ENCODE measurements around the gene GLRX3. TPM values are rescaled to one million over a fixed set of nuclear protein-coding genes. Genes with fewer than 3 reads are reported as not detected.
A peak's percentile ranks its signal among the peaks of the same experiment; 100 is the strongest.

GLRX3 gene
- total RNA-seq, 5 donors from 2014 or later (not counting 1 experiment from before 2014, with no cell fraction given): 32.4 to 40.7 (median 35.4) TPM

DNA sequence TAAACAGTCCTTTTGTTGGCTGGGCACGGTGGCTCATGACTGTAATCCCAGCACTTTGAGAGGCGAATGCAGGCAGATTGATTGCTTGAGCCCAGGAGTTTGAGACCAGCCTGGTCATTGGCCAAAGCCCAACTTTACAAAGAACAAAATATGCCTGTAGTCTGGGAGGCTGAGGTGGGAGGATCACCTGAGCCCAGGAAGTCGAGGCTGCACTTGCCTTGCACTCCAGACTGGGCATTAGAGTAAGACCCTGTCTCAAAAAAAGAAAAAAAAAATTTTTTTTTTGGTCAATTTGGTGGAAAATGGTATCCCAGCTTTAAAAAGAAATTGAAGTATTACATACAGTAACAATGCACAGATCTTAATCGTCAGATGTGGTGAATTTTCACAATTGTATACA, 4.8 kb downstream of the GLRX3 start:
- H3K27ac ChIP-seq (ENCODE audit: low read length): no peak overlapping the region
- 100% methylated on average over 1 of the region's 4 CpGs for WGBS (ENCODE audit: insufficient coverage)
- peaks cover 9 to 39% of the 10 kb centered on the region in 2 experiments for H3K4me1 ChIP-seq (ENCODE audit: control insufficient read depth in 1 of 2, extremely low read depth in 1 of 2, insufficient read depth in 2 of 2, low read length in 2 of 2)
- Mint-ChIP-seq H3K4me1 (peaks cover 56 to 67% (median 64%) of the 10 kb centered on the region in 3 donors), H3K9me3 (no peaks in the 10 kb centered on the region), H3K27ac (no peak overlapping the region), H3K27me3 (no peaks in the 10 kb centered on the region), H3K4me3 (no peak overlapping the region), H3K36me3 (peaks cover 26% of the 10 kb centered on the region)
- no peak for DNase-seq
- no peaks in the 10 kb centered on the region for H3K27me3 ChIP-seq (replicated peaks in 1 of 2; ENCODE audit: control insufficient read depth in 2 of 2, extremely low read depth in 1 of 2, insufficient read depth in 2 of 2, low read length in 1 of 2)
- no peaks in the 10 kb centered on the region for H3K9me3 ChIP-seq
- peaks cover 3 to 13% of the 10 kb centered on the region in 2 donors for H3K36me3 ChIP-seq (ENCODE audit: control insufficient read depth in 2 of 2, extremely low read depth in 1 of 2, insufficient read depth in 1 of 2, low read length in 1 of 2)
- H3K4me3 ChIP-seq (ENCODE audit: control insufficient read depth in 1 of 2, extremely low read depth in 1 of 2, low read length in 1 of 2): no peak overlapping the region
- ChIA-PET POLR2A (no interaction called here), CTCF (no interaction called here)
- no peak for ATAC-seq (replicated peaks in 1 of 4)

DNA sequence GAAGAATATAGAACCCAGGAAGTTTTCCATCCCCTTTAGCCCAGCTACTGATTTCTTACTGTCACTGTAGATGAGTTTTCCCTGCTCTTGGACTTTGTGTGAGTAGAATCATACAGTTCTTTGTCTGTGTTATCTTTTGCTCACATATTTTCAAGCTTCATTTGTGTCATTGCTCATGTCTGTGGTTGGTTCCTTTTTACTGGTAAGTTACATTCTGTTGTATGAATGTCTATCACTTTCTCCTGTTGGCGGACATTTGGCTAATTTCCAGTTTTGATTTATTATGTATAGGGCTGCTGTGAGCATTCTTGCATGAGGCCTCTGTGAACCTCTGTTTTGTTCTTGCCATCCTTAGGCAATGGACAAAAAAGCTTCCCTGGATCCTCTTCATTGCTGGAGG, 5.3 kb downstream of the GLRX3 start:
- Mint-ChIP-seq H3K9me3 (no peaks in the 10 kb centered on the region), H3K4me1 (peaks cover 60 to 71% (median 69%) of the 10 kb centered on the region in 3 donors), H3K27me3 (no peaks in the 10 kb centered on the region), H3K27ac (peak overlapping the region in 1 of 2 donors; percentile 44), H3K4me3 (peak overlapping the region in 1 of 3 donors; percentile 12), H3K36me3 (peaks cover 30% of the 10 kb centered on the region)
- Histone ChIP-seq H3K4me1 (ENCODE audit: control insufficient read depth in 1 of 2, extremely low read depth in 1 of 2, insufficient read depth in 2 of 2, low read length in 2 of 2) (peaks cover 9 to 38% of the 10 kb centered on the region in 2 experiments), H3K36me3 (ENCODE audit: control insufficient read depth in 2 of 2, extremely low read depth in 1 of 2, insufficient read depth in 1 of 2, low read length in 1 of 2) (peaks cover 3 to 17% of the 10 kb centered on the region in 2 donors), H3K4me3 (ENCODE audit: control insufficient read depth in 1 of 2, extremely low read depth in 1 of 2, low read length in 1 of 2) (no peak overlapping the region), H3K27me3 (replicated peaks in 1 of 2; ENCODE audit: control insufficient read depth in 2 of 2, extremely low read depth in 1 of 2, insufficient read depth in 2 of 2, low read length in 1 of 2) (no peaks in the 10 kb centered on the region), H3K27ac (ENCODE audit: low read length) (no peak overlapping the region), H3K9me3 (no peaks in the 10 kb centered on the region)
- ATAC-seq (replicated peaks in 1 of 4): no peak
- no peak for DNase-seq
- WGBS (ENCODE audit: insufficient coverage): no CpG with 5 or more reads among the region's 1 CpG
- POLR2A ChIA-PET: no interaction called here
- CTCF ChIA-PET: no interaction called here

DNA sequence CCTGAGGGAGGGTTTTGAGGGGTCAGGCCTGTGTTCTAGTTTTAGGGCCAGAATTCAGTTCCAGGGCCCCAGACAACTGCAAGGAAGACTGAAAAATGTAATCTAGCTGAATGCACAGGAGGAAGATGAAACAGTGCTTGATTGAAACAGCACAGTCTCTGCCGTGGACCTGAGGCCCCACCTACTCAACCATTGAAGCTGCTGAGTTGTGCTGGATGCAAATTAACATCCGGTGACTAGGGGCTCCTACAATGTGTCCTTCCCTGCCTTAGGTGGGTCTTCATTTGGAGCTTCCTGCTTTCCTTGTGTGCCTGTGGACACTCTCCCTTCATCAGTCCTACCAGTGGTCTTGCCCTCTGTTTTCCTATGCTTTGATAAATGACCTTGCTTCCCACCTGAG, 5.7 kb downstream of the GLRX3 start:
- peaks cover 9 to 37% of the 10 kb centered on the region in 2 experiments for H3K4me1 ChIP-seq (ENCODE audit: control insufficient read depth in 1 of 2, extremely low read depth in 1 of 2, insufficient read depth in 2 of 2, low read length in 2 of 2)
- peak overlapping the region in 1 of 3 donors; percentile 12 for H3K4me3 Mint-ChIP-seq
- H3K9me3 ChIP-seq: no peaks in the 10 kb centered on the region
- ATAC-seq (replicated peaks in 1 of 4): peak; percentile 57 to 73 (median 68)
- peaks cover 3 to 21% of the 10 kb centered on the region in 2 donors for H3K36me3 ChIP-seq (ENCODE audit: control insufficient read depth in 2 of 2, extremely low read depth in 1 of 2, insufficient read depth in 1 of 2, low read length in 1 of 2)
- H3K4me1 Mint-ChIP-seq: peaks cover 64 to 73% (median 70%) of the 10 kb centered on the region in 3 donors
- H3K27me3 Mint-ChIP-seq: no peaks in the 10 kb centered on the region
- H3K27me3 ChIP-seq (replicated peaks in 1 of 2; ENCODE audit: control insufficient read depth in 2 of 2, extremely low read depth in 1 of 2, insufficient read depth in 2 of 2, low read length in 1 of 2): no peaks in the 10 kb centered on the region
- CTCF ChIA-PET: no interaction called here
- POLR2A ChIA-PET: no interaction called here
- peak in 2 of 35 experiments; percentile 9 to 17 for DNase-seq
- no peak overlapping the region for H3K4me3 ChIP-seq (ENCODE audit: control insufficient read depth in 1 of 2, extremely low read depth in 1 of 2, low read length in 1 of 2)
- H3K27ac ChIP-seq (ENCODE audit: low read length): no peak overlapping the region
- WGBS (ENCODE audit: insufficient coverage): 8% methylated on average over 2 of the region's 2 CpGs
- peak overlapping the region; percentile 44 to 59 for H3K27ac Mint-ChIP-seq
- H3K9me3 Mint-ChIP-seq: no peaks in the 10 kb centered on the region
- peaks cover 32% of the 10 kb centered on the region for H3K36me3 Mint-ChIP-seq

DNA sequence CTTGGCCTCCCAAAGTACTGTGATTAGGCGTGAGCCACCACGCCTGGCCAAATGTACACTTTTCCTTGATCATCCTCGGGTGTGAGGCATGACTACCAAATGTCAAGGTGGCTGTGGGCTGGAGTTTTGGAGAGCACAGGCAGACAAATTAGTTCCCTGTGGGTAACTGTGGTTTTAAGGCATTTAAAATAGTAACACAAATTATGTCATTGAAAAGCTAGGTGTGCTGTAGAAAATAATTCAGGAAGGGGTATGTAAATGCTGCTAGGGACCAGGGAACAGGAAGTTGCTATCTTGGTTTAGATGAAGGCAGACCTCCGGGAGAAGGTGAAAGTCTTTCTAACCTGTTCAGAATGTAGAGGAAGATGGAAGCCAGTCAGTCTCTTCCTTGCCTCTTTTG, 9.9 kb downstream of the GLRX3 start:
- Histone ChIP-seq H3K4me1 (ENCODE audit: control insufficient read depth in 1 of 2, extremely low read depth in 1 of 2, insufficient read depth in 2 of 2, low read length in 2 of 2) (peaks cover 3 to 7% of the 10 kb centered on the region in 2 experiments), H3K27ac (ENCODE audit: low read length) (no peak overlapping the region), H3K36me3 (ENCODE audit: control insufficient read depth in 2 of 2, extremely low read depth in 1 of 2, insufficient read depth in 1 of 2, low read length in 1 of 2) (peaks cover 3 to 19% of the 10 kb centered on the region in 2 donors), H3K4me3 (ENCODE audit: control insufficient read depth in 1 of 2, extremely low read depth in 1 of 2, low read length in 1 of 2) (no peak overlapping the region), H3K9me3 (no peaks in the 10 kb centered on the region), H3K27me3 (replicated peaks in 1 of 2; ENCODE audit: control insufficient read depth in 2 of 2, extremely low read depth in 1 of 2, insufficient read depth in 2 of 2, low read length in 1 of 2) (no peaks in the 10 kb centered on the region)
- no peak overlapping the region for H3K4me3 Mint-ChIP-seq
- H3K27me3 Mint-ChIP-seq: no peaks in the 10 kb centered on the region
- POLR2A ChIA-PET: no interaction called here
- peaks cover 46% of the 10 kb centered on the region for H3K36me3 Mint-ChIP-seq
- H3K9me3 Mint-ChIP-seq: no peaks in the 10 kb centered on the region
- WGBS (ENCODE audit: insufficient coverage): 81% methylated on average over 3 of the region's 4 CpGs
- H3K27ac Mint-ChIP-seq: no peak overlapping the region
- ATAC-seq (replicated peaks in 1 of 4) (no peak), DNase-seq (no peak)
- peaks cover 42 to 50% (median 49%) of the 10 kb centered on the region in 3 donors for H3K4me1 Mint-ChIP-seq
- CTCF ChIA-PET: no interaction called here

DNA sequence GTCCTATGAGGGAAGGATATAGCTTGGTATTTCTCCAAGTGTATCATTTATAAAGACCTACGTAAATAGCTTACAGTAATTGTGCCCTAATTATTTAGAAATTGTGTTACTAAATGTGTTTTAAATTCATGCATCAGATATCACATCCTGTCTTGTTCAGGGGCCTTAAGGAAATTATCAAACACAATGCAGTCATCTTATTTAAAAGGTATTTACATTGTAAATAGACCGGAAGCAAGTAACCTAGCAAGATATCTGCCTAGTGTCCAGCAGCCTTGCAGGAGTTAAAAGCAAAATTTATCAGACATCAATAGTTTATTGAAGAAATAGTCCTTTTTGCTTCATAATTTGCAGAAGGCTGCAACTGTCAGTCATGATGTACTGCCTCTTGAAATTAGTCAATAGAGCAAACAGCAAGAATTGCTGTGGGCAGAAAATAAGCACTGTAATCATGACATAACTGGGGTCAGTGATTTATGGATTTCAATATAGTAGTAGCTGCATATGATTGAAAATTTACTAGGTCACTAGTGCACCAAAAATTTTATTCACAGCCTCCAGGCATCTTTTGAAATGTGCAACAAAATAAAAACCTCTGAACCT, 23.1 kb downstream of the GLRX3 start:
- Mint-ChIP-seq H3K9me3 (no peaks in the 10 kb centered on the region), H3K4me3 (no peak overlapping the region), H3K27me3 (no peaks in the 10 kb centered on the region), H3K36me3 (peaks cover 27% of the 10 kb centered on the region), H3K4me1 (peaks cover 32 to 35% (median 35%) of the 10 kb centered on the region in 3 donors), H3K27ac (peak overlapping the region in 1 of 2 donors; percentile 39)
- Histone ChIP-seq H3K4me1 (ENCODE audit: control insufficient read depth in 1 of 2, extremely low read depth in 1 of 2, insufficient read depth in 2 of 2, low read length in 2 of 2) (peaks cover 0 to 2% of the 10 kb centered on the region in 2 experiments), H3K9me3 (no peaks in the 10 kb centered on the region), H3K27ac (ENCODE audit: low read length) (no peak overlapping the region), H3K4me3 (ENCODE audit: control insufficient read depth in 1 of 2, extremely low read depth in 1 of 2, low read length in 1 of 2) (no peak overlapping the region), H3K27me3 (replicated peaks in 1 of 2; ENCODE audit: control insufficient read depth in 2 of 2, extremely low read depth in 1 of 2, insufficient read depth in 2 of 2, low read length in 1 of 2) (no peaks in the 10 kb centered on the region), H3K36me3 (ENCODE audit: control insufficient read depth in 2 of 2, extremely low read depth in 1 of 2, insufficient read depth in 1 of 2, low read length in 1 of 2) (peaks cover 3 to 27% of the 10 kb centered on the region in 2 donors)
- WGBS (ENCODE audit: insufficient coverage): no CpG with 5 or more reads among the region's 2 CpGs
- no peak for DNase-seq
- no peak for ATAC-seq (replicated peaks in 1 of 4)
- POLR2A ChIA-PET: no interaction called here
- CTCF ChIA-PET: interaction anchor here (0.9 to 1.1 kb wide), 2 partner anchors 10 to 50 kb away, joined by 3 to 6 read pairs; no protein-coding TSS in a partner anchor

DNA sequence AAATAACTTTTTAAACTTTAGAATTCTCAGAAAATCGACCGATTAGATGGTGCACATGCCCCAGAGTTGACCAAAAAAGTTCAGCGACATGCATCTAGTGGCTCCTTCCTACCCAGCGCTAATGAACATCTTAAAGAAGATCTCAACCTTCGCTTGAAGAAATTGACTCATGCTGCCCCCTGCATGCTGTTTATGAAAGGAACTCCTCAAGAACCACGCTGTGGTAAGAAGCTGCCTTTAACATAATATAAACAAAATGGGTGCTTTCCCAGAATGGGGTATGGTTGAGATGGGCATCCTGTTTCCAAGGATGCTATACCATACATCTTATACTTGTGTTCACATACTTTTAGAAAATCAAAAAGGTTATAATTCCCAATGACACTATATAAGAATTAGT, 24.6 kb downstream of the GLRX3 start:
- no peak overlapping the region for H3K27ac Mint-ChIP-seq
- H3K4me1 ChIP-seq (ENCODE audit: control insufficient read depth in 1 of 2, extremely low read depth in 1 of 2, insufficient read depth in 2 of 2, low read length in 2 of 2): peaks cover 0 to 2% of the 10 kb centered on the region in 2 experiments
- H3K4me3 ChIP-seq (ENCODE audit: control insufficient read depth in 1 of 2, extremely low read depth in 1 of 2, low read length in 1 of 2): no peak overlapping the region
- H3K27ac ChIP-seq (ENCODE audit: low read length): no peak overlapping the region
- POLR2A ChIA-PET: no interaction called here
- H3K27me3 ChIP-seq (replicated peaks in 1 of 2; ENCODE audit: control insufficient read depth in 2 of 2, extremely low read depth in 1 of 2, insufficient read depth in 2 of 2, low read length in 1 of 2): no peaks in the 10 kb centered on the region
- ATAC-seq (replicated peaks in 1 of 4): peak in 2 of 4 experiments; percentile 26 to 36
- no peaks in the 10 kb centered on the region for H3K9me3 ChIP-seq
- WGBS (ENCODE audit: insufficient coverage): 73% methylated on average over 5 of the region's 6 CpGs
- H3K9me3 Mint-ChIP-seq: no peaks in the 10 kb centered on the region
- H3K36me3 ChIP-seq (ENCODE audit: control insufficient read depth in 2 of 2, extremely low read depth in 1 of 2, insufficient read depth in 1 of 2, low read length in 1 of 2): peaks cover 3 to 34% of the 10 kb centered on the region in 2 donors
- no peak overlapping the region for H3K4me3 Mint-ChIP-seq
- peaks cover 18 to 23% (median 22%) of the 10 kb centered on the region in 3 donors for H3K4me1 Mint-ChIP-seq
- DNase-seq: peak in 1 of 35 experiments; percentile 14
- CTCF ChIA-PET: no interaction called here
- peaks cover 32% of the 10 kb centered on the region for H3K36me3 Mint-ChIP-seq
- no peaks in the 10 kb centered on the region for H3K27me3 Mint-ChIP-seq

All from T-cell (primary cell).